ENCODE data around the gene LYVE1.

LYVE1 gene

GRCh38 chr11:10519630-10520029, 48.8 kb downstream of the LYVE1 start:
- DNase-seq: no peak

DNA sequence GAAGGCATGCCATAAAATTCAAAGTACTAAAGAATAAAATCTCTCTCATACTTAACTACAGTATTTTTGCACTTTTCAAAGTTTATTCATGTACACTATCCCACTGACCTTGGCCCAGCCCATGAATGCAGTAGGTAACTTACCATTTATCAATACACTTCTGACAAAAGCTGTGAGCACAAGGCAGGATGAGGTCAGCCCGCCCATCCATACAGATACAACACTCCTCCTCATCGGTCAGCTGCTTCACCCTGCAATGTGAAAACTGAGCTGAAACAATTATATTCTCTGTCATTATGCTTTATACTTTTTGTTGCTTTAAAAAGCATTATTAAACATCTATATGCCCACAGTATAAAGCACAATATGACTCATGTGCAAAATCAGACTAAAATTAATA, 49.6 kb downstream of the LYVE1 start:
- no peak for DNase-seq

- DNase-seq: no peak
Measured at GRCh38 chr11:10518123-10518522, 50.3 kb downstream of the LYVE1 start.

GRCh38 chr11:10515418-10515817, 53.0 kb downstream of the LYVE1 start:
- DNase-seq: no peak

- no peak for DNase-seq
Measured at GRCh38 chr11:10514709-10515108, 53.8 kb downstream of the LYVE1 start.

GRCh38 chr11:10514202-10514601, 54.3 kb downstream of the LYVE1 start:
- DNase-seq: no peak

- DNase-seq: no peak
Measured at GRCh38 chr11:10511181-10511621, 57.3 kb downstream of the LYVE1 start.

Data from RPMI8226 (cell line).